HCEC 1CT (cell line): ENCODE data around the gene OSM.

Experiments
- DNase-seq: peaks from one replicate; pipeline ENCODE4 v3.0.0-alpha.2; 2017

OSM gene

GRCh38 chr22:30297276-30297990 lies 30.8 kb upstream of the OSM start:
- no peak for DNase-seq

GRCh38 chr22:30296833-30297232 lies 30.2 kb upstream of the OSM start:
- DNase-seq, result no peak

- no peak for DNase-seq
Observed at GRCh38 chr22:30296324-30296723, 29.7 kb upstream of the OSM start.

- DNase-seq, result no peak
Observed at GRCh38 chr22:30295576-30295975, 28.9 kb upstream of the OSM start.

- DNase-seq, result no peak
Observed at GRCh38 chr22:30294830-30295229, 28.2 kb upstream of the OSM start.

- DNase-seq, result no peak
Observed at GRCh38 chr22:30294066-30294465, 27.4 kb upstream of the OSM start.

GRCh38 chr22:30293026-30293425 lies 26.4 kb upstream of the OSM start:
- no peak for DNase-seq

- no peak for DNase-seq
Observed at GRCh38 chr22:30292069-30292970, 25.7 kb upstream of the OSM start.

GRCh38 chr22:30291058-30291892 lies 24.6 kb upstream of the OSM start:
- no peak for DNase-seq

- peak; percentile 38 for DNase-seq
Observed at GRCh38 chr22:30290342-30291057, 23.8 kb upstream of the OSM start.

- DNase-seq, result no peak
Observed at GRCh38 chr22:30289980-30290313, 23.3 kb upstream of the OSM start.

- DNase-seq, result peak; percentile 99
Observed at GRCh38 chr22:30289141-30289979, 22.7 kb upstream of the OSM start, which contains the start of gene CASTOR1. Gene CASTOR1, minus strand, starts transcription at chr22:30289505. Its CDS starts 8 bp downstream, at chr22:30289497.

- no peak for DNase-seq
Observed at GRCh38 chr22:30288419-30289140, 21.9 kb upstream of the OSM start.

GRCh38 chr22:30287648-30288418 lies 21.2 kb upstream of the OSM start:
- DNase-seq, result peak; percentile 79

- no peak for DNase-seq
Observed at GRCh38 chr22:30286813-30287647, 20.4 kb upstream of the OSM start.

GRCh38 chr22:30286331-30286730 lies 19.7 kb upstream of the OSM start:
- no peak for DNase-seq

GRCh38 chr22:30285846-30286200 lies 19.2 kb upstream of the OSM start:
- no peak for DNase-seq

- no peak for DNase-seq
Observed at GRCh38 chr22:30285176-30285845, 18.7 kb upstream of the OSM start.

- no peak for DNase-seq
Observed at GRCh38 chr22:30284666-30285065, 18.0 kb upstream of the OSM start.
